Measurements from ENCODE around the gene GIPC1. TPM values are rescaled to one million over a fixed set of nuclear protein-coding genes. Genes with fewer than 3 reads are reported as not detected.

Gene GIPC1
- total and polyA plus RNA-seq, 9 of the 15 experiments (the other 6 are each of a cell fraction or from before 2014, with no cell fraction given) = 0.49 to 54.7 (median 24.8) TPM

DNA sequence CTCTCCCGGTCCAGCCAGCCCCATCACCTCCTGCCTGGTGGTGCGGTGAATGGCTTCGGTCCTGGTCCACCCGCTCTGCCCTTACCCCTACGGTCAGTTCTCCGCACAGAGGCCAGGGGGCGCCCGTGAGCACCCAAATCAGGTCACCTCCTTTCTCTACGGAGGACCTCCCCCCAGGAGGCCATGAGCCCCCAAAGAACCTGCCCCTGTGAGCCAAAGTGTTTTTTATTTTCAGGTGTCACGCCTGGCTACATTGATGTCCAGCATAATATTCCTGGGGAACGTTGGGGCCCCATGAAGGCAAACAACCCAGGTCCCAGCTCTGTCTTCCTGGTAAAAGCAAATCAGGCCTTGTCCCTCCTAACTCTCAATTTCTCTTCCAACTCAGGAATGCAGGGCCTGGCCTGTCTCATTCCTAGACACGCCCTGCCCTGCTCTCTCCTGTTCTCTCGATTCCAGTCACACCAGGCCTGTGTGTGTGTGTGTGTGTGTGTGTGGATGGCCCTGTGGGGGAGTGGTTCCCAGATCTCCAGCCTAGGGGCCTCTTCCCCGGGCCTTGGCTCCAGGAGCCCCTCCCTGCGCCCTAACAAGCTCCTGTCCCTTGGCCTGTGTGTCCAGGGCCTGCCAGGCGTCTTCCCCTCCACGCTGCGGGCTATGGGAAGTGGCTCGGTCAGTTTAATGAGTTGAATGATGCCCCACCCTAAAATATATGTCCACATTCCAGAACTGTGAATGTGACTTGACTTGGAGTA, 9.7 kb upstream of the GIPC1 start (continued):
- TF ChIP-seq SMARCA5 (IDR thresholded peaks at IDR 0.05) (peak; percentile 56; the same call in 1 of the 2 replicates), FOXA3 (CRISPR knock-in tag; conservative IDR thresholded peaks at IDR 0.05 in 1 of 2, IDR thresholded peaks at IDR 0.05 in 1 of 2) (no peak), ZNF764 (CRISPR knock-in tag; IDR thresholded peaks at IDR 0.05; ENCODE audit: low read depth) (no peak), ZFX (CRISPR knock-in tag; IDR thresholded peaks at IDR 0.05) (peak; percentile 36; the same call in 1 of the 2 replicates), CC2D1A (IDR thresholded peaks at IDR 0.05) (0 out of 2 replicates have a peak, but pooled peaks have one; percentile 40), C11orf30 (IDR thresholded peaks at IDR 0.05; ENCODE audit: low read depth) (no peak), CREM (IDR thresholded peaks at IDR 0.05; ENCODE audit: low read depth) (0 out of 2 replicates have a peak, but pooled peaks have one; percentile 32)
- TF ChIP-seq, protein P1, sequence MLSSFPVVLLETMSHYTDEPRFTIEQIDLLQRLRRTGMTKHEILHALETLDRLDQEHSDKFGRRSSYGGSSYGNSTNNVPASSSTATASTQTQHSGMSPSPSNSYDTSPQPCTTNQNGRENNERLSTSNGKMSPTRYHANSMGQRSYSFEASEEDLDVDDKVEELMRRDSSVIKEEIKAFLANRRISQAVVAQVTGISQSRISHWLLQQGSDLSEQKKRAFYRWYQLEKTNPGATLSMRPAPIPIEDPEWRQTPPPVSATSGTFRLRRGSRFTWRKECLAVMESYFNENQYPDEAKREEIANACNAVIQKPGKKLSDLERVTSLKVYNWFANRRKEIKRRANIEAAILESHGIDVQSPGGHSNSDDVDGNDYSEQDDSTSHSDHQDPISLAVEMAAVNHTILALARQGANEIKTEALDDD (IDR thresholded peaks at IDR 0.05) = no peak
- TF ChIP-seq, protein P2, sequence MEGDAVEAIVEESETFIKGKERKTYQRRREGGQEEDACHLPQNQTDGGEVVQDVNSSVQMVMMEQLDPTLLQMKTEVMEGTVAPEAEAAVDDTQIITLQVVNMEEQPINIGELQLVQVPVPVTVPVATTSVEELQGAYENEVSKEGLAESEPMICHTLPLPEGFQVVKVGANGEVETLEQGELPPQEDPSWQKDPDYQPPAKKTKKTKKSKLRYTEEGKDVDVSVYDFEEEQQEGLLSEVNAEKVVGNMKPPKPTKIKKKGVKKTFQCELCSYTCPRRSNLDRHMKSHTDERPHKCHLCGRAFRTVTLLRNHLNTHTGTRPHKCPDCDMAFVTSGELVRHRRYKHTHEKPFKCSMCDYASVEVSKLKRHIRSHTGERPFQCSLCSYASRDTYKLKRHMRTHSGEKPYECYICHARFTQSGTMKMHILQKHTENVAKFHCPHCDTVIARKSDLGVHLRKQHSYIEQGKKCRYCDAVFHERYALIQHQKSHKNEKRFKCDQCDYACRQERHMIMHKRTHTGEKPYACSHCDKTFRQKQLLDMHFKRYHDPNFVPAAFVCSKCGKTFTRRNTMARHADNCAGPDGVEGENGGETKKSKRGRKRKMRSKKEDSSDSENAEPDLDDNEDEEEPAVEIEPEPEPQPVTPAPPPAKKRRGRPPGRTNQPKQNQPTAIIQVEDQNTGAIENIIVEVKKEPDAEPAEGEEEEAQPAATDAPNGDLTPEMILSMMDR (IDR thresholded peaks at IDR 0.05 in 2 of 3, conservative IDR thresholded peaks at IDR 0.05 in 1 of 3; ENCODE audit: insufficient read depth in 2 of 3, low read depth in 1 of 3, low read length in 3 of 3) = peak; percentile 83 to 93 (median 84)
- TF ChIP-seq, protein P3, sequence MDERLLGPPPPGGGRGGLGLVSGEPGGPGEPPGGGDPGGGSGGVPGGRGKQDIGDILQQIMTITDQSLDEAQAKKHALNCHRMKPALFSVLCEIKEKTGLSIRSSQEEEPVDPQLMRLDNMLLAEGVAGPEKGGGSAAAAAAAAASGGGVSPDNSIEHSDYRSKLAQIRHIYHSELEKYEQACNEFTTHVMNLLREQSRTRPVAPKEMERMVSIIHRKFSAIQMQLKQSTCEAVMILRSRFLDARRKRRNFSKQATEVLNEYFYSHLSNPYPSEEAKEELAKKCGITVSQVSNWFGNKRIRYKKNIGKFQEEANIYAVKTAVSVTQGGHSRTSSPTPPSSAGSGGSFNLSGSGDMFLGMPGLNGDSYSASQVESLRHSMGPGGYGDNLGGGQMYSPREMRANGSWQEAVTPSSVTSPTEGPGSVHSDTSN (CRISPR knock-in tag; IDR thresholded peaks at IDR 0.05; ENCODE audit: low read depth) = no peak
- TF ChIP-seq, protein P3 (tag; conservative IDR thresholded peaks at IDR 0.05; ENCODE audit: low read depth) = no peak
- TF ChIP-seq, protein P4, sequence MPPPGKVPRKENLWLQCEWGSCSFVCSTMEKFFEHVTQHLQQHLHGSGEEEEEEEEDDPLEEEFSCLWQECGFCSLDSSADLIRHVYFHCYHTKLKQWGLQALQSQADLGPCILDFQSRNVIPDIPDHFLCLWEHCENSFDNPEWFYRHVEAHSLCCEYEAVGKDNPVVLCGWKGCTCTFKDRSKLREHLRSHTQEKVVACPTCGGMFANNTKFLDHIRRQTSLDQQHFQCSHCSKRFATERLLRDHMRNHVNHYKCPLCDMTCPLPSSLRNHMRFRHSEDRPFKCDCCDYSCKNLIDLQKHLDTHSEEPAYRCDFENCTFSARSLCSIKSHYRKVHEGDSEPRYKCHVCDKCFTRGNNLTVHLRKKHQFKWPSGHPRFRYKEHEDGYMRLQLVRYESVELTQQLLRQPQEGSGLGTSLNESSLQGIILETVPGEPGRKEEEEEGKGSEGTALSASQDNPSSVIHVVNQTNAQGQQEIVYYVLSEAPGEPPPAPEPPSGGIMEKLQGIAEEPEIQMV (tag; conservative IDR thresholded peaks at IDR 0.05; ENCODE audit: low read depth) = no peak

Data from K562 (cell line).